Adrenal gland (tissue), 5 donors: ENCODE data around the gene ADK.

Experiments
- POLR2A ChIP-seq, 2 donors: fragments of 450-650 bp; IDR thresholded peaks; one replicate each; pipeline ENCODE4 v1.6.1; 2017; ENCODE audit warnings: antibody characterized with exemption in 2 of 2, mild to moderate bottlenecking in 2 of 2, moderate library complexity in 1 of 2
- TF ChIP-seq, protein P1 (sequence below), 6 experiments: fragments of 450-650 bp in 4 of 6; fragments of 200-600 bp in 2 of 6; sonication (generic) in 1 of 6; IDR thresholded peaks; 1 replicate in 5 of 6; 2 replicates in 1 of 6; pipeline versions ENCODE4 v1.5.1 to v1.8.0; 2016 to 2021; ENCODE audit warnings: antibody characterized with exemption in 6 of 6, mild to moderate bottlenecking in 2 of 6, moderate library complexity in 1 of 6
- donor health status: DM: no; HTN: no; CAD: no.

DNA sequence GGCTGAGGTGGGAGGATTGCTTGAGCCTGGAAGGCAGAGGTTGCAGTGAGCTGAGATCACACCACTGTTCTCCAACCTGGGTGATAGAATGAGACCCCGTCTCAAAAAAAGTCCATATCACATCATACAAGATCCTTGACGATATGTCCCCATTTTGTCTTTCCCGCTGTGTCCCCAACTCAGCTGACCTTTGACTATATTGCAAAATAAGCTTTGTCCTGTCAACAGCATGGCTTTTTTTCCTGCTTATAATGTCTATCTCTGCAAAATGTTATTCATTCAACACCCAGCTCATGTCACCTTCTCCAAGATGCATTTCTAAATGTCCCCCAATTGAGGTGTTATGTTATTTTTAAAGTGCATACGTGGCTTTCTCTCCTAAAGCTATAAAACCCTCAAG lies 539.4 kb downstream of the ADK start:
- no peak for TF ChIP-seq POLR2A (IDR thresholded peaks at IDR 0.05)
- TF ChIP-seq, protein P1, sequence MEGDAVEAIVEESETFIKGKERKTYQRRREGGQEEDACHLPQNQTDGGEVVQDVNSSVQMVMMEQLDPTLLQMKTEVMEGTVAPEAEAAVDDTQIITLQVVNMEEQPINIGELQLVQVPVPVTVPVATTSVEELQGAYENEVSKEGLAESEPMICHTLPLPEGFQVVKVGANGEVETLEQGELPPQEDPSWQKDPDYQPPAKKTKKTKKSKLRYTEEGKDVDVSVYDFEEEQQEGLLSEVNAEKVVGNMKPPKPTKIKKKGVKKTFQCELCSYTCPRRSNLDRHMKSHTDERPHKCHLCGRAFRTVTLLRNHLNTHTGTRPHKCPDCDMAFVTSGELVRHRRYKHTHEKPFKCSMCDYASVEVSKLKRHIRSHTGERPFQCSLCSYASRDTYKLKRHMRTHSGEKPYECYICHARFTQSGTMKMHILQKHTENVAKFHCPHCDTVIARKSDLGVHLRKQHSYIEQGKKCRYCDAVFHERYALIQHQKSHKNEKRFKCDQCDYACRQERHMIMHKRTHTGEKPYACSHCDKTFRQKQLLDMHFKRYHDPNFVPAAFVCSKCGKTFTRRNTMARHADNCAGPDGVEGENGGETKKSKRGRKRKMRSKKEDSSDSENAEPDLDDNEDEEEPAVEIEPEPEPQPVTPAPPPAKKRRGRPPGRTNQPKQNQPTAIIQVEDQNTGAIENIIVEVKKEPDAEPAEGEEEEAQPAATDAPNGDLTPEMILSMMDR (IDR thresholded peaks at IDR 0.05) = no peak
